Tibial nerve (tissue), 4 donors: ENCODE measurements around the gene LMX1B. TPM values are rescaled to one million over a fixed set of nuclear protein-coding genes. Genes with fewer than 3 reads are reported as not detected.
"Not testable (repeated sequence)": the region's sequence is repeated elsewhere in the genome, so short reads cannot be mapped to it uniquely, and the experiment has no call there.

Experiments
- DNase-seq, 2 donors: peaks; one replicate each; pipeline ENCODE4 v3.0.0-alpha.2; 2019; ENCODE audit warnings: low spot score in 2 of 2
- H3K27ac ChIP-seq, 4 donors: fragments of 200-600 bp; sonication (generic) in 3 of 4; one replicate each; pipeline ENCODE4 v1.5.1; 2017 to 2019; ENCODE audit warnings: mild to moderate bottlenecking in 1 of 4
- H3K27me3 ChIP-seq, 2 donors: fragments of 200-600 bp; sonication (generic) in 1 of 2; one replicate each; pipeline versions ENCODE4 v1.5.1 to v1.6.0; 2017 to 2019
- H3K36me3 ChIP-seq, 3 donors: fragments of 200-600 bp; sonication (generic); one replicate each; pipeline ENCODE4 v1.5.1; 2018 to 2019
- H3K4me1 ChIP-seq, 4 donors: fragments of 200-600 bp; sonication (generic) in 3 of 4; one replicate each; pipeline ENCODE4 v1.5.1; 2017 to 2019
- H3K4me3 ChIP-seq, 4 donors: fragments of 200-600 bp; sonication (generic) in 3 of 4; one replicate each; pipeline ENCODE4 v1.5.1; 2017 to 2019; ENCODE audit warnings: mild to moderate bottlenecking in 1 of 4, moderate library complexity in 1 of 4
- H3K9me3 ChIP-seq, 4 donors: fragments of 200-600 bp; sonication (generic) in 3 of 4; one replicate each; pipeline ENCODE4 v1.5.1; 2017 to 2019
- CTCF ChIP-seq, 5 experiments: fragments of 200-600 bp in 3 of 5; fragments of 450-650 bp in 2 of 5; sonication (generic) in 3 of 5; IDR thresholded peaks; one replicate each; pipeline ENCODE4 v1.5.1; 2016 to 2019; ENCODE audit warnings: antibody characterized with exemption in 5 of 5, mild to moderate bottlenecking in 3 of 5, moderate library complexity in 2 of 5
- EP300 ChIP-seq, 2 donors: sonication (generic); formaldehyde crosslinking; IDR thresholded peaks; one replicate each; pipeline ENCODE4 v1.6.1; 2017; ENCODE audit warnings: antibody characterized with exemption in 2 of 2, mild to moderate bottlenecking in 1 of 2
- POLR2A ChIP-seq, 2 donors: fragments of 450-650 bp; IDR thresholded peaks; one replicate each; pipeline ENCODE4 v1.6.1; 2017; ENCODE audit warnings: antibody characterized with exemption in 2 of 2, mild to moderate bottlenecking in 2 of 2, moderate library complexity in 2 of 2
- WGBS, 2 donors: methylation state at CpG; one replicate each; pipeline ENCODE4 v1.1.5; 2018; 5-methylcytosine and 5-hydroxymethylcytosine counted together
- total RNA-seq, 4 donors: library from RNA; depleted of rRNA; stranded (reverse); fragments of >200 nt; gene quantifications; one replicate each; pipeline ENCODE4 v1.1.0, GENCODE V29; 2016

The LMX1B gene
- total RNA-seq, 4 donors from 2014 or later: 0.60 to 1.5 (median 0.78) TPM; not detected in 1

- no peaks in the 10 kb centered on the region for H3K9me3 ChIP-seq
- peaks cover 0 to 16% (median 9%) of the 10 kb centered on the region in 4 donors for H3K4me1 ChIP-seq
- H3K27me3 ChIP-seq: peaks cover 0 to 57% of the 10 kb centered on the region in 2 donors
- WGBS, 2 donors: 91 to 93% methylated on average over 3 of the region's 3 CpGs
- H3K4me3 ChIP-seq: no peak overlapping the region
- DNase-seq: no peak
- no peak overlapping the region for H3K27ac ChIP-seq
- TF ChIP-seq POLR2A (IDR thresholded peaks at IDR 0.05): no peak
- no peak for TF ChIP-seq EP300 (IDR thresholded peaks at IDR 0.05)
- TF ChIP-seq CTCF (IDR thresholded peaks at IDR 0.05): no peak
- H3K36me3 ChIP-seq: no peaks in the 10 kb centered on the region
Observed at GRCh38 chr9:126709241-126709640, 95.5 kb downstream of the LMX1B start.

- TF ChIP-seq EP300 (IDR thresholded peaks at IDR 0.05) (no peak), CTCF (IDR thresholded peaks at IDR 0.05) (no peak), POLR2A (IDR thresholded peaks at IDR 0.05) (no peak)
- H3K36me3 ChIP-seq: no peaks in the 10 kb centered on the region
- H3K27ac ChIP-seq: no peak overlapping the region
- peaks cover 0 to 51% of the 10 kb centered on the region in 2 donors for H3K27me3 ChIP-seq
- no peaks in the 10 kb centered on the region for H3K9me3 ChIP-seq
- peaks cover 0 to 11% (median 0%) of the 10 kb centered on the region in 4 donors for H3K4me1 ChIP-seq
- no peak overlapping the region for H3K4me3 ChIP-seq
- DNase-seq: no peak
Observed at GRCh38 chr9:126715382-126715781, 101.7 kb downstream of the LMX1B start.

- not testable (repeated sequence) for H3K4me3 ChIP-seq, H3K9me3 ChIP-seq, H3K27ac ChIP-seq, H3K36me3 ChIP-seq, DNase-seq
- Histone ChIP-seq H3K27me3 (peaks cover 0 to 69% of the 10 kb centered on the region in 2 donors), H3K4me1 (peaks cover 0 to 18% (median 4%) of the 10 kb centered on the region in 4 donors)
- WGBS, 2 donors: 89 to 91% methylated on average over 5 of the region's 5 CpGs
Observed at GRCh38 chr9:126717441-126717840, 103.7 kb downstream of the LMX1B start.

GRCh38 chr9:126719618-126720031 lies 105.9 kb downstream of the LMX1B start:
- TF ChIP-seq CTCF (IDR thresholded peaks at IDR 0.05) (no peak), EP300 (IDR thresholded peaks at IDR 0.05) (peak in 1 of 2 donors; percentile 21), POLR2A (IDR thresholded peaks at IDR 0.05) (no peak)

GRCh38 chr9:126720036-126720435 lies 106.3 kb downstream of the LMX1B start:
- Histone ChIP-seq H3K9me3 (no peaks in the 10 kb centered on the region), H3K27ac (no peak overlapping the region), H3K36me3 (no peaks in the 10 kb centered on the region), H3K27me3 (peaks cover 0 to 79% of the 10 kb centered on the region in 2 donors), H3K4me1 (peaks cover 0 to 29% (median 8%) of the 10 kb centered on the region in 4 donors), H3K4me3 (no peak overlapping the region)
- TF ChIP-seq CTCF (IDR thresholded peaks at IDR 0.05): no peak
- TF ChIP-seq EP300 (IDR thresholded peaks at IDR 0.05): no peak
- TF ChIP-seq POLR2A (IDR thresholded peaks at IDR 0.05): no peak
- WGBS, 2 donors: 60 to 62% methylated on average over 5 of the region's 5 CpGs
- no peak for DNase-seq

More at GRCh38 chr9:126719618-126720031, 105.9 kb downstream of the LMX1B start:
- H3K36me3 ChIP-seq: no peaks in the 10 kb centered on the region
- peak; percentile 36 to 59 for DNase-seq
- H3K4me3 ChIP-seq: no peak overlapping the region
- no peak overlapping the region for H3K27ac ChIP-seq
- peaks cover 0 to 29% (median 8%) of the 10 kb centered on the region in 4 donors for H3K4me1 ChIP-seq
- 13 to 16% methylated on average over 6 of the region's 6 CpGs for WGBS, 2 donors
- peaks cover 0 to 79% of the 10 kb centered on the region in 2 donors for H3K27me3 ChIP-seq
- no peaks in the 10 kb centered on the region for H3K9me3 ChIP-seq
